Activated naive CD8-positive, alpha-beta T cell treated with anti-CD3 and anti-CD28 coated beads, Interleukin-2, amount 10 ng/mL, durations not matched to agents 7 days and 5 days (primary cell): ENCODE measurements around the gene GRID2. TPM values are rescaled to one million over a fixed set of nuclear protein-coding genes. Genes with fewer than 3 reads are reported as not detected.

Experiments
- ATAC-seq: fragments of 150-1000 bp; cut with Tn5 transposase; one replicate; pipeline ENCODE4 v1.10.0; 2021; ENCODE audit warnings: low read depth, moderate library complexity
- POLR2A ChIA-PET: fragments of 350-600 bp; sonication (Branson Sonifier 250); formaldehyde crosslinking; loops from one replicate; lab custom pipeline; 2021; ENCODE audit warnings: antibody characterized with exemption; lab: Charles Lee
- DNase-seq: peaks from one replicate; pipeline ENCODE4 v3.0.0; 2021
- H3K27ac Mint-ChIP-seq: one replicate; pipeline ENCODE4 v1.8.0; 2022; ENCODE audit warnings: mild to moderate bottlenecking, mixed read lengths
- H3K27me3 Mint-ChIP-seq: one replicate; pipeline ENCODE4 v1.8.0; 2022; ENCODE audit warnings: mild to moderate bottlenecking, moderate library complexity, mixed read lengths
- H3K36me3 Mint-ChIP-seq: one replicate; pipeline ENCODE4 v1.8.0; 2021; ENCODE audit warnings: mild to moderate bottlenecking, mixed read lengths
- H3K4me1 Mint-ChIP-seq: one replicate; pipeline ENCODE4 v1.8.0; 2021; ENCODE audit warnings: mixed read lengths
- H3K4me3 Mint-ChIP-seq: one replicate; pipeline ENCODE4 v1.8.0; 2022; ENCODE audit warnings: mild to moderate bottlenecking, moderate library complexity, mixed read lengths
- H3K9me3 Mint-ChIP-seq: one replicate; pipeline ENCODE4 v1.8.0; 2021; ENCODE audit warnings: mixed read lengths
- total RNA-seq, 2 experiments: library from RNA; stranded (reverse); gene quantifications; one replicate each; pipeline ENCODE4 v1.2.3, GENCODE V29; 2021

GRID2 gene
- total RNA-seq, 2 experiments from 2014 or later, result not detected

DNA sequence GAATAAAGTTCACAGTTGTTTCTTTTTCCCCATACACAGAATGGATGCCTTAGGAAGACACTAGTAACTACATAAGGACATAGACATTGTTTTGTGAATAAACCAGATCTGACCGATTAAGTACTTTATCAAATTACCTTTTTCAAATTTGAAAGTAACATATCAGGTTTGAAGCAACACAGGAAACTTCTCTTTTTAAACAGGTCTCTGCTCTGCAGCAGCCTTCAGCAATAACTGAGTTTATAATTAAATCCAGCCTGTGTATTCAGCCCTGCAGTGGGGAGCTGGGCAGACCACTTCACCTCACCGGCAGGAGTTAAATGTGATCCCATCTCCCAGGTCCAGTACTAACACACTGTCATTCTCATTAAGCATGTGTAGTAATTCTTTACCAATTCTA lies 1456.5 kb downstream of the GRID2 start:
- Mint-ChIP-seq H3K27me3 (no peaks in the 10 kb centered on the region), H3K4me1 (no peaks in the 10 kb centered on the region), H3K36me3 (no peaks in the 10 kb centered on the region), H3K4me3 (no peak overlapping the region), H3K27ac (no peak overlapping the region), H3K9me3 (no peaks in the 10 kb centered on the region)
- no peak for ATAC-seq
- POLR2A ChIA-PET, result no interaction called here
- DNase-seq, result no peak

DNA sequence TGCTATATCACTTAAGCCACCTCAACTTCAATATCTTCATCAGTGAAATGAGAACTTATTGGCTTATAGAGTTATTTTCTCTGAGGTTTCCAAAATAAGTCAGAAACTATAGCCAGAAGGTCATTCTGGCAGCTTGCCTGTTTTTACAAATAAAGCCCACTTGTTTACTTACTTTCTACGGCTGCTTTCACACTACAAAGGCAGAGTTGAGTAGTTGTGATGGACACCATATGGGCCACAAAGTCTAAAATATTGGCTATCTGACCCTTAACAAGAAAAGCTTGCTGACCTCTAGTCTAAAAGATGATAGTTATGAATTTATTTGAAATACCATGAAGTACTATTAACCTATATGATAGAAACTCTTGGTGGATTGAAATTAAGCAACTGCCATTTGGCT lies 1457.5 kb downstream of the GRID2 start:
- no peaks in the 10 kb centered on the region for H3K36me3 Mint-ChIP-seq
- no peaks in the 10 kb centered on the region for H3K27me3 Mint-ChIP-seq
- H3K4me1 Mint-ChIP-seq, result no peaks in the 10 kb centered on the region
- POLR2A ChIA-PET, result no interaction called here
- no peaks in the 10 kb centered on the region for H3K9me3 Mint-ChIP-seq
- no peak overlapping the region for H3K27ac Mint-ChIP-seq
- ATAC-seq, result no peak
- H3K4me3 Mint-ChIP-seq, result no peak overlapping the region
- no peak for DNase-seq

DNA sequence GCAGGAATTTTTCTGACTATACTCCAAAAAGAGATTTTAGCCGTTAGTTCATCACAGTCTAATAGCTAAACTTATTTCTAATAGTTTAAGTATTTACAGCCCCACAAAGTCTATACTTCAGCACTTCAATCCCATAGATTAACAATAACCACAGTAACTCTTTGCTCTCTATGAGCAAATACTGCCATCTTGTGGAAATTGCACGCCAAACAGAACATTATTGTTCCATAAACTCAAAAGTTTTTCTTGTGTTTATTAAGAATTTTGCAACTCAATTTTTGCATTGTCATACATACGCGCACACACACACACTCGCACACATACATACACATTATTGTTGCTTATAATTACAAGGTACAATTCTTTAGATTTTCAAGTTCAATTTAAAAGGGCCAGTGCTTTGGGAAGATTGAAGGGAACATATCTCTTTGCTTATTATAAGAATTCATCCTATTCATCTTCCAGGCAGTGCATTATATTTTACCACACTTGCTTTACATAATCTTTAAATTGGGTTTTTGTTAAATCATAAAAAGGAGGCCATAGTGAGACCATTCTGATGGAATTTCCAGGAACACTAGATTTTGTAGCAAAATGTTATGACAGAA lies 1461.0 kb downstream of the GRID2 start:
- no peaks in the 10 kb centered on the region for H3K4me1 Mint-ChIP-seq
- POLR2A ChIA-PET, result no interaction called here
- no peak for DNase-seq

DNA sequence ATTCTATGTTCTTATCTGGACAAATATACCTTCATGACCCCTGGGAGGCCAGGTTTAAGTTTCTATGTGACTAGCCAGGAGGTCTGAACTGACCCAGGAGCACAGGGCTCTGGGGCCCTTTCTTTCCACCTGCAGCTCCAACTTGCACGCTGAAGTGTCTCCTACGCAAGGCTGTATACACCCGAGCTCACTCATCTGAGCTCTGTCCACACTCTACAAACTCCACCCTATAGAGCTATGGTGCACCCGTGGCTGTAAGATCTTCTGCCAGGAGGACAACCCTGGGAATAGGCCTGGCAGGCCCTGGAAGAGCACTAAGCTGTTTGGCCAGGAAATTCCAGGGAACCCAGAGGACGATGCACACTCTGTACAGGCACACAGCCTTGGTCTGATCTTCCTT lies 1464.2 kb downstream of the GRID2 start:
- Mint-ChIP-seq H3K36me3 (no peaks in the 10 kb centered on the region), H3K4me1 (no peaks in the 10 kb centered on the region), H3K9me3 (no peaks in the 10 kb centered on the region), H3K27ac (no peak overlapping the region), H3K27me3 (no peaks in the 10 kb centered on the region), H3K4me3 (no peak overlapping the region)
- DNase-seq (no peak), ATAC-seq (no peak)
- POLR2A ChIA-PET, result no interaction called here

More for the DNA sequence above, 1461.0 kb downstream of the GRID2 start:
- ATAC-seq, result no peak
- Mint-ChIP-seq H3K9me3 (no peaks in the 10 kb centered on the region), H3K27ac (no peak overlapping the region), H3K4me3 (no peak overlapping the region), H3K36me3 (no peaks in the 10 kb centered on the region), H3K27me3 (no peaks in the 10 kb centered on the region)

DNA sequence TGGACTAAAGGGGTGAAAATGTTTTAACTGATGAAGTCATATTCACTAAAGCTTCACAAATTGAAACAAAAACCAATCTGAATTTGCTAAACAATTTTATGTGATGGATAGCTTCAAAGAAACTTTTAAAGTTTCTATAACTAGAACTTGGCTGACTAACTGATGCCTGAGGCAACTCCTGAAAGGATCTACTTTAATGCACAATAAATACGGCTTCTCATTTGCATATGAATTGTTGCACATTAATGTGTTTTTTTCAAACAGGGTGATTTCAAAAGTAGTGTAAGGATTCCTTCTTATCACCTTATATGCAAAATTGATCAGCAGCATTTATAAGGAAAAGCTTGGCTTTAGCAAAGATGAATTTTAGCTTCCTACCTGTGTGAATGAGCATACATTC lies 1466.4 kb downstream of the GRID2 start:
- ATAC-seq (no peak), DNase-seq (no peak)
- Mint-ChIP-seq H3K27ac (no peak overlapping the region), H3K4me1 (no peaks in the 10 kb centered on the region), H3K36me3 (no peaks in the 10 kb centered on the region), H3K4me3 (no peak overlapping the region), H3K9me3 (no peaks in the 10 kb centered on the region), H3K27me3 (no peaks in the 10 kb centered on the region)
- POLR2A ChIA-PET, result no interaction called here

DNA sequence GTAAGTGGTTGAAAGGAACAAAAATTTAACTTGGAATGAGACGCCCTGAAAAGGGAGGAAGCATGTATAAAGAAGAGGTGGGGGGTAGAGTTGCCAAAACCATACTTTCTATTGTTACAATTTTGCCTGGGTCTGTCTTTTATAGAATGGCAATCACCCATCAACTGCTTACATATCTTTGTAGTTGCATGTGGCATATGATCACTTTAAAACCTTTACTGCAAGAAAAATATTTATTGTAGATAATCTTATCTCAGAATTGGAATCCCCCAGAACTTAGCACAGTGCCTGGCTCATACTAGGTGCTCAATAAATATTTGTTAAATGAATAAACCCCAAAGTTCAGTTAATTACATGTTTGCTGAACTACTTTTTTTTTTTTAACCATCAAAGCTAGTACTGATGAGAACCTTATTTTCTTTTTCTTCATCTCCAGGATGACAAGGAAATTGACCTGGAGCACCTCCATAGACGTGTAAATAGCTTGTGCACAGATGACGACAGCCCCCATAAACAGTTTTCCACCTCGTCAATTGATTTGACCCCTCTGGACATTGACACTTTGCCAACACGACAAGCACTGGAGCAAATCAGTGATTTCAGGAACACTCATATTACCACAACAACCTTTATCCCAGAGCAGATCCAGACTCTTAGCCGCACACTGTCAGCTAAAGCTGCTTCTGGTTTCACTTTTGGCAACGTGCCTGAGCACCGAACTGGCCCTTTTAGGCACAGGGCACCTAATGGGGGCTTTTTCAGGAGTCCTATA lies 1468.1 kb downstream of the GRID2 start:
- Mint-ChIP-seq H3K9me3 (no peaks in the 10 kb centered on the region), H3K4me1 (no peaks in the 10 kb centered on the region), H3K27me3 (no peaks in the 10 kb centered on the region), H3K4me3 (no peak overlapping the region), H3K36me3 (no peaks in the 10 kb centered on the region), H3K27ac (no peak overlapping the region)
- POLR2A ChIA-PET, result no interaction called here
- no peak for DNase-seq
- ATAC-seq, result no peak

DNA sequence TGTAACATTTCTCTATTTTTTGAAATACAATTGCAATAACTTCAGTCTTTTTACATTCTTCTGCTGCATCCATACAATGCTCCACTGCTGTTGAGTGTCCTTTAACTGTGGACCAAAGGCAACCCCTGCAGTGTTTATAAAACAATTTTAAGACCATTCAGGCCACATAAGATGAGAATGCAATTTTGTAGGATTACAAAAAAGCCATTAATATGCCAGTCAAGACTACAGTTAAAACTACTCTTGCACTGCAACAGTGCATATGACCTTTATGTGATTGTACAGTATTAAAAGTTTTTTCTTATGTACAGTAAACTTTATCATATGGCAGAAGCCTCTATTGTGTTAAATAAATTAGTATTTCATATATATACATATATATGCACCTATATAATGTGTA lies 1469.1 kb downstream of the GRID2 start:
- POLR2A ChIA-PET, result no interaction called here
- ATAC-seq, result no peak
- no peak overlapping the region for H3K27ac Mint-ChIP-seq
- no peaks in the 10 kb centered on the region for H3K4me1 Mint-ChIP-seq
- H3K36me3 Mint-ChIP-seq, result no peaks in the 10 kb centered on the region
- no peak for DNase-seq
- no peaks in the 10 kb centered on the region for H3K27me3 Mint-ChIP-seq
- H3K9me3 Mint-ChIP-seq, result no peaks in the 10 kb centered on the region
- H3K4me3 Mint-ChIP-seq, result no peak overlapping the region

DNA sequence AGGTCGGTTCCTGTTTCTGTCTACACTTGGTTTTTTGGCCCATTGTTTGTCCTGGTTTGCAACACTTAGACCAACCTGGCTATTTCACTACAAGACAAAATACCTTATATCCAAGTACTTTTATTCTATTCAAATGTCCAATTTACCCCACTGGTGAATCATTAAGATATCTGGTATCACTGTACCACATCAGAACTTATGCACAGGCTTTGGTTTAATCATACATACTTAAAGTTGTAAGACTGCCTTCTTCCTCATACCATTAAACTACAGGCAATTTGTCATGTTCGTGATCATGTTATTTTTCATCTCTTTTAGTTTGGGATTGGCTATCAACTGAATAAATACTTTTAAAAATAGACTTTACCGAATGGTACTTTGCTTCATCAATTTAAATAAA lies 1471.8 kb downstream of the GRID2 start:
- no peaks in the 10 kb centered on the region for H3K27me3 Mint-ChIP-seq
- no peaks in the 10 kb centered on the region for H3K9me3 Mint-ChIP-seq
- H3K4me1 Mint-ChIP-seq, result no peaks in the 10 kb centered on the region
- no peak for DNase-seq
- no peak overlapping the region for H3K27ac Mint-ChIP-seq
- no peak overlapping the region for H3K4me3 Mint-ChIP-seq
- no peaks in the 10 kb centered on the region for H3K36me3 Mint-ChIP-seq
- POLR2A ChIA-PET, result no interaction called here
- no peak for ATAC-seq

DNA sequence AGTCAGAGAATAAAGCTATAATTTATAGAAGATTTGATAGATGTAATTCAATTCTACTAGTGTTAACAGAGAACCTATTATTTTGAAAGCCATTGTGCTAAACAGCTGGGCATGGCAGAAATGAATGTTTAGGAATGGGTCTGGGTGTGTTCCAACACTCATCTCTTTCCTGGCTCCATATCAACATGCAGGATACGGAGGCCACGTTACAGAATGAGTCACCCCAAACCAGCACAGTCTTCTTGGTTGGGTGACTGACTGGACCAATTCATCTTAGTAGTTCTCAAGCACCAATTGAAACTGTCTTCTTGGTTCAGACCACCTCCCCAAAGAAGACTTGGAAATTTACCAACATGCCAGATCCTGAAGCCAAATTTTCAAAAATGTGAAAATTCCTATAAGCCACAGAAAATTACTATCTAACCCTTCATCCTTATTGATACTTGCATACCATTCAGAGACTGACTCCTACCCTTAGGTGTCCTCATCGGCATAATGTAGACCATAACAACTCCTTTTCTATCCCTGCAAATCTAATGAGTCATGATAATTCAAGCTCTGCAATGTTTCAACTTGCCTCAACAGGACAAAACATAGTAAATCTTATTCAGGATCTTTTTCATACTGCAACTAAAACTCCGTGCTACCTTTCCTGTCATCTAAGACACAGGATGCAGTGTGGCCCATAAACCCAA lies 1472.8 kb downstream of the GRID2 start:
- no peak overlapping the region for H3K4me3 Mint-ChIP-seq
- H3K27me3 Mint-ChIP-seq, result no peaks in the 10 kb centered on the region
- no peak overlapping the region for H3K27ac Mint-ChIP-seq
- no peak for DNase-seq
- H3K36me3 Mint-ChIP-seq, result no peaks in the 10 kb centered on the region
- ATAC-seq, result no peak
- no peaks in the 10 kb centered on the region for H3K9me3 Mint-ChIP-seq
- no peaks in the 10 kb centered on the region for H3K4me1 Mint-ChIP-seq
- POLR2A ChIA-PET, result no interaction called here

DNA sequence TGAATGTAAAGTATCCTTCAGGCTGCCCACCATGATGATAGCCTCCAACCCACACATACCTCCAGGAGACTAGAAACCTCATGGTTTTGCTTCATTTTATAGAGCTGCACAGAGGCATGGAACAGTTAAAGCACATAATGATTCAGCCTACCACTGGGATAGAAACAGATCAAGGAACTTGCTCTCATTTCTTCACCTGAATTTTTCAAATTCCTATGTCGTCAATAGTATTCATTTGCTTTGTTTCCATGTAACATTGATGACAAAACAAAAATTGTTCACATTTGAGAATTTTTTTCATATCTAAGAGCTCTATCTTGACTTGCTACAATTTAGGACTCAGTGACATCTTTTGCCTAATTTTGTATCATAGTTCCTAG lies 1473.3 kb downstream of the GRID2 start:
- H3K27ac Mint-ChIP-seq, result no peak overlapping the region
- no peaks in the 10 kb centered on the region for H3K9me3 Mint-ChIP-seq
- H3K4me1 Mint-ChIP-seq, result no peaks in the 10 kb centered on the region
- H3K4me3 Mint-ChIP-seq, result no peak overlapping the region
- no peaks in the 10 kb centered on the region for H3K36me3 Mint-ChIP-seq
- H3K27me3 Mint-ChIP-seq, result no peaks in the 10 kb centered on the region
- POLR2A ChIA-PET, result no interaction called here
- DNase-seq (no peak), ATAC-seq (no peak)

DNA sequence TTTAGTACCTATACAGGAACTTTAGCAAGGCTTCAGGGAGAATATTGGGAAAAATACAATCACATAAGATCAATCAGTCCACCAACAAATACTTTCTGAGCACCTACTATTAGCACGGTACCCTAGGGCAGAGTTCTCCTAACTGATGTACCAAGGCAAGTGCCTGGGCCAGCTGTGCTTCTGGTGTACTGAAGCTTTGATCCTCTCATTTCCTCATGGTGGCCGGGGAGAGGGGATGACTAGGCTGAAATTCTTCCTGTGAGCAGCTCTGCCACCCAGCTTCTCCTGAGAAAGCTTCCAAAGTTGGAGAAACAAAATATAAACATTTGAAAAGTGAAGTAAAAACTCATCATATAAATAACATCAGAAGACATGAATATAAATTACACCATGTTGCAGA lies 1475.5 kb downstream of the GRID2 start:
- Mint-ChIP-seq H3K36me3 (no peaks in the 10 kb centered on the region), H3K27ac (no peak overlapping the region)

DNA sequence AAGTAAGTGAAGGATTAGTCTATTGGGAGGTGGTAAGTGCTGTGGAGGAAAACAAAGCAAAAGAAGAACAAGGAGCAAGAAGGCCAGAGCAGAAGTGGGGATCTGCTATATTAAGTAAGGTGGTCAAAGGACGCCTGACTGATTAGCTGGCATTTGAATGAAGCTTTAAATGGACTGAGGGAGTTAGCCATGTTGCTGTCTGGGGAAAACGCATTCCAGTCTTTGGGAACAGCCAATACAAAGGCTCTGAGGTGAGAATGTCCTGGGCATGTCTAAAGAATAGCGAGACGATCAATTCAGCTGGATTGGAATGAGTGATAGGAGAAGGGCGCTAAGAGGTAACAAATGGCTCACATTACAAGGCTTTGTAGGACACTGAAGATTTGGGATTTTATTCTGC lies 1476.3 kb downstream of the GRID2 start:
- DNase-seq (no peak), ATAC-seq (no peak)
- Mint-ChIP-seq H3K36me3 (no peaks in the 10 kb centered on the region), H3K27ac (no peak overlapping the region), H3K9me3 (no peaks in the 10 kb centered on the region), H3K27me3 (no peaks in the 10 kb centered on the region), H3K4me3 (no peak overlapping the region), H3K4me1 (no peaks in the 10 kb centered on the region)
- POLR2A ChIA-PET, result no interaction called here

More for the DNA sequence above, 1475.5 kb downstream of the GRID2 start:
- no peak overlapping the region for H3K4me3 Mint-ChIP-seq
- ATAC-seq (no peak), DNase-seq (no peak)
- H3K27me3 Mint-ChIP-seq, result no peaks in the 10 kb centered on the region
- no peaks in the 10 kb centered on the region for H3K9me3 Mint-ChIP-seq
- no peaks in the 10 kb centered on the region for H3K4me1 Mint-ChIP-seq
- POLR2A ChIA-PET, result no interaction called here

DNA sequence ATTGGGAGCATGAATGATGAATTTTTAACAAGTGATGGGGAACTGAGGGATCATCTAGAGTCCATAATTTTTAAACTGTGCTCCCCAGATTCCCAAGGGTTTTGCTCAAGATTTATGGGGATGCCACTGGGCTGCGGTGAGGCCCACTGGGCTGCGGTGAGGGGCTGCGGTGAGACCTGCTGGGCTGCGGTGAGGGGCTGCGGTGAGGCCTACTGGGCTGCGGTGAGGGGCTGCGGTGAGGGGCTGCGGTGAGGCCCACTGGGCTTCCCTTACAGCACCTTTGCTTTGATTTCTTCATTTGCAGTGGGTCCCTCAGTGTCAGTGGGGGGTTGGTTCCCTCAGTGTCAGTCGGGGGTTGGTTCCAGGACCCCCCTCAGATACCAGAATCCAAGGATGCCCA lies 1477.4 kb downstream of the GRID2 start:
- DNase-seq, result no peak
- no peak for ATAC-seq
- H3K4me1 Mint-ChIP-seq, result no peaks in the 10 kb centered on the region
- POLR2A ChIA-PET, result no interaction called here
- H3K9me3 Mint-ChIP-seq, result no peaks in the 10 kb centered on the region
- H3K27ac Mint-ChIP-seq, result no peak overlapping the region
- H3K36me3 Mint-ChIP-seq, result no peaks in the 10 kb centered on the region
- H3K27me3 Mint-ChIP-seq, result no peaks in the 10 kb centered on the region
- no peak overlapping the region for H3K4me3 Mint-ChIP-seq

DNA sequence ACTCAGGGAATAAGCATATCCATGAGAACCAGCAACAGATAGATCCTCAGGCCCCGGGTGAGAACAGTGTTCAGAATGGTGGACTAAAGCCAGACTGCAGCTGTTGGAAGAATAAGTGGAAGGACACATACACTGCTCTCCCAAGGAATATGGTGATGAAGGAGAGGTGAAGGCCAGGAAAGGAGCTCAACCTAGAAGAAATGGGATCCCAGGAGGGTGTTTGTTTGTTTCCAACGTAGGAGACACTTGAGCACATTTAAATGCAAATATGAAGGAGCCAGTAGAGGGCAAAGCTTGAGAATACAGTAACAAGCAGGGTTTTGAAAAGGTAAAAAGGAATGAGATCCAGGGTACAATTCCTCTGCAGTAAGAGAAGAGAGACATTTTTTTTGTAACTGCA lies 1482.4 kb downstream of the GRID2 start:
- ATAC-seq, result no peak
- Mint-ChIP-seq H3K4me1 (no peaks in the 10 kb centered on the region), H3K27me3 (no peaks in the 10 kb centered on the region), H3K9me3 (no peaks in the 10 kb centered on the region), H3K4me3 (no peak overlapping the region), H3K27ac (no peak overlapping the region), H3K36me3 (no peaks in the 10 kb centered on the region)
- DNase-seq, result no peak
- POLR2A ChIA-PET, result no interaction called here
